ENCODE measurements around the gene SGPL1. TPM values are rescaled to one million over a fixed set of nuclear protein-coding genes. Genes with fewer than 3 reads are reported as not detected.

SGPL1 gene
- total and polyA plus RNA-seq, 10 of the 15 experiments (the other 5 are each of a cell fraction or from before 2014, with no cell fraction given) = 4.9 to 20.7 (median 10.6) TPM

- Histone ChIP-seq H3K4me2 (ENCODE audit: control insufficient read depth, insufficient read depth) (no peak overlapping the region), H3K27ac (ENCODE audit: control insufficient read depth, insufficient read depth) (no peak overlapping the region), H3K36me3 (ENCODE audit: control insufficient read depth in 2 of 2, insufficient read depth in 2 of 2, low read length in 1 of 2) (no peaks in the 10 kb centered on the region), H3K9ac (ENCODE audit: control insufficient read depth, insufficient read depth, low read length) (no peak overlapping the region), H3K9me3 (replicated peaks; ENCODE audit: control insufficient read depth, insufficient read depth, low read length) (no peaks in the 10 kb centered on the region), H3K4me3 (no peak overlapping the region), H4K20me1 (ENCODE audit: control insufficient read depth, insufficient read depth) (no peaks in the 10 kb centered on the region), H3K4me1 (ENCODE audit: control insufficient read depth, insufficient read depth, low read length) (no peaks in the 10 kb centered on the region), H2AFZ (ENCODE audit: control insufficient read depth, low read depth, low read length) (no peak overlapping the region), H3K79me2 (ENCODE audit: control insufficient read depth, insufficient read depth, low read length) (no peaks in the 10 kb centered on the region), H3K27me3 (replicated peaks in 1 of 2; ENCODE audit: control insufficient read depth in 2 of 2, insufficient read depth in 2 of 2, low read length in 1 of 2) (no peaks in the 10 kb centered on the region)
- SMC1A ChIA-PET (ENCODE audit: uncharacterized antibody, unreplicated experiment) = no interaction called here
- CTCF ChIA-PET = no interaction called here
- no peak for TF ChIP-seq IKZF1 (conservative IDR thresholded peaks at IDR 0.05)
- TF ChIP-seq LARP7 (IDR thresholded peaks at IDR 0.05) = no peak
- no peak for TF ChIP-seq POLR2A (IDR thresholded peaks at IDR 0.05; ENCODE audit: low read depth, low read length)
- DNase-seq (ENCODE audit: low read depth, low spot score) (no peak), ATAC-seq (no peak), FAIRE-seq (no peak)
- BruUV-seq (replicated peaks) = no TSS peak
- intact Hi-C loops (cut with micrococcal nuclease; ENCODE audit: unreplicated experiment) = no loop called here
- POLR2A ChIA-PET = no interaction called here
- in situ Hi-C loops (cut with MboI) = no loop called here
- RAD21 ChIA-PET (ENCODE audit: unreplicated experiment) = no interaction called here
- 12% methylated on average over 5 of the region's 5 CpGs for WGBS (ENCODE audit: insufficient coverage, insufficient replicate concordance, low lambda C conversion rate, missing lambda C conversion rate)
These were observed 24.2 kb upstream of the SGPL1 start for GRCh38 chr10:70791386-70792039.

GRCh38 chr10:70795613-70796012 is 20.1 kb upstream of the SGPL1 start:
- CTCF ChIA-PET = no interaction called here

More at GRCh38 chr10:70795613-70796012, 20.1 kb upstream of the SGPL1 start:
- WGBS (ENCODE audit: insufficient coverage, insufficient replicate concordance, low lambda C conversion rate, missing lambda C conversion rate) = 95% methylated on average over 1 of the region's 1 CpG
- Histone ChIP-seq H3K4me3 (no peak overlapping the region), H3K9me3 (replicated peaks; ENCODE audit: control insufficient read depth, insufficient read depth, low read length) (no peaks in the 10 kb centered on the region), H3K27me3 (replicated peaks in 1 of 2; ENCODE audit: control insufficient read depth in 2 of 2, insufficient read depth in 2 of 2, low read length in 1 of 2) (0 out of 4 replicates have a peak, but pooled peaks cover 0 to 4% of the 10 kb centered on the region in 2 experiments), H2AFZ (ENCODE audit: control insufficient read depth, low read depth, low read length) (no peak overlapping the region), H3K36me3 (ENCODE audit: control insufficient read depth in 2 of 2, insufficient read depth in 2 of 2, low read length in 1 of 2) (no peaks in the 10 kb centered on the region), H4K20me1 (ENCODE audit: control insufficient read depth, insufficient read depth) (no peaks in the 10 kb centered on the region), H3K4me2 (ENCODE audit: control insufficient read depth, insufficient read depth) (no peak overlapping the region), H3K4me1 (ENCODE audit: control insufficient read depth, insufficient read depth, low read length) (no peaks in the 10 kb centered on the region), H3K9ac (ENCODE audit: control insufficient read depth, insufficient read depth, low read length) (no peak overlapping the region), H3K27ac (ENCODE audit: control insufficient read depth, insufficient read depth) (no peak overlapping the region), H3K79me2 (ENCODE audit: control insufficient read depth, insufficient read depth, low read length) (no peaks in the 10 kb centered on the region)
- no TSS peak for BruUV-seq (replicated peaks)
- FAIRE-seq (no peak), ATAC-seq (no peak), DNase-seq (ENCODE audit: low read depth, low spot score) (no peak)
- intact Hi-C loops (cut with micrococcal nuclease; ENCODE audit: unreplicated experiment) = no loop called here
- in situ Hi-C loops (cut with MboI) = no loop called here
- ChIA-PET RAD21 (ENCODE audit: unreplicated experiment) (no interaction called here), POLR2A (no interaction called here), SMC1A (ENCODE audit: uncharacterized antibody, unreplicated experiment) (no interaction called here)
- TF ChIP-seq TBL1XR1 (IDR thresholded peaks at IDR 0.05; ENCODE audit: low read depth, low read length) (no peak), PAX8 (IDR thresholded peaks at IDR 0.05) (no peak), TCF7 (IDR thresholded peaks at IDR 0.05; ENCODE audit: borderline replicate concordance) (no peak), NFIC (IDR thresholded peaks at IDR 0.05; ENCODE audit: low read depth, low read length) (no peak), ZNF207 (IDR thresholded peaks at IDR 0.05; ENCODE audit: borderline replicate concordance) (no peak), BCL11A (IDR thresholded peaks at IDR 0.05; ENCODE audit: low read depth, low read length) (no peak), IKZF2 (IDR thresholded peaks at IDR 0.05) (no peak), RELA (IDR thresholded peaks at IDR 0.05; ENCODE audit: borderline replicate concordance, partially characterized antibody) (no peak), MEF2B (IDR thresholded peaks at IDR 0.05; ENCODE audit: partially characterized antibody, poor library complexity, severe bottlenecking) (no peak), ZBED1 (IDR thresholded peaks at IDR 0.05; ENCODE audit: borderline replicate concordance) (no peak), CEBPB (IDR thresholded peaks at IDR 0.05; ENCODE audit: borderline replicate concordance in 1 of 2, low read depth in 2 of 2, low read length in 2 of 2) (no peak), ZSCAN29 (IDR thresholded peaks at IDR 0.05) (no peak), STAT1 (conservative IDR thresholded peaks at IDR 0.05) (no peak), RAD21 (IDR thresholded peaks at IDR 0.05; ENCODE audit: insufficient read depth, low read depth, low read length) (no peak), SUPT20H (IDR thresholded peaks at IDR 0.05; ENCODE audit: borderline replicate concordance, control insufficient read depth, low read depth, low read length) (no peak), SRF (IDR thresholded peaks at IDR 0.05; ENCODE audit: low read depth in 2 of 2, low read length in 2 of 2) (no peak), NFYA (IDR thresholded peaks at IDR 0.05; ENCODE audit: borderline replicate concordance, low read depth, low read length) (no peak), ELK1 (IDR thresholded peaks at IDR 0.05; ENCODE audit: low read depth, low read length) (no peak)

Measured in GM12878 (cell line).